Measurements from ENCODE around the gene DNAAF5. TPM values are rescaled to one million over a fixed set of nuclear protein-coding genes. Genes with fewer than 3 reads are reported as not detected.
A peak's percentile ranks its signal among the peaks of the same experiment; 100 is the strongest.

Gene DNAAF5
- total RNA-seq, 4 donors from 2014 or later, result 26.8 to 75.8 (median 45.3) TPM

DNA sequence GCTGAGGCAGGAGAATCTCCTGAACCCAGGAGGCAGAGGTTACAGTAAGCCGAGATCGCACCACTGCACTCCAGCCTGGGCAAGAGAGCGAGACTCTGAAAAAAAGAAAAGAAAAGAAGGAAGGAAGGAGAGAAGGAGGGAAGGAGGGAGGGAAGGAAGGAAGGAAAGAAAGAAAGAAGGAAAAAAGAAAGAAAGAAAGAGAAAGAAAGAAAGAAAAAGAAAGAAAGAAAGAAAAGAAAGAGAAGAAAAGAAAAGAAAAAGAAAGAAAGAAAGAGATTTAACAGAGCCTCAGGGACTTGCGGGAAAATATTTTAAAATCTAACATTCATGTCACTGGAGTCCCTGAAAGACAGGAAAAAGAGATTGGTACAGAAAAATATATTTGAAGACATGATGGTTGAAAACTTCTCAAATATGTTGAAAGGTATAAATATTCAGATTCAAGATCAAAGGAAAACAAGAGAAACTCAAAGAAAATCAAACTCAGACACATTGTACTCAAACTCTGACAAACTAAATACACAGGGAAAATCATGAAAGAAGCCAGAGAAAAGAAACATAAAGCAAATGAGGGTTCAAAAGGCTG, 25.3 kb upstream of the DNAAF5 start:
- peaks cover 0 to 15% (median 0%) of the 10 kb centered on the region in 4 donors for H3K4me1 ChIP-seq
- no peak for DNase-seq
- no peaks in the 10 kb centered on the region for H3K9me3 ChIP-seq
- no peaks in the 10 kb centered on the region for H3K27me3 ChIP-seq
- TF ChIP-seq, protein P1, sequence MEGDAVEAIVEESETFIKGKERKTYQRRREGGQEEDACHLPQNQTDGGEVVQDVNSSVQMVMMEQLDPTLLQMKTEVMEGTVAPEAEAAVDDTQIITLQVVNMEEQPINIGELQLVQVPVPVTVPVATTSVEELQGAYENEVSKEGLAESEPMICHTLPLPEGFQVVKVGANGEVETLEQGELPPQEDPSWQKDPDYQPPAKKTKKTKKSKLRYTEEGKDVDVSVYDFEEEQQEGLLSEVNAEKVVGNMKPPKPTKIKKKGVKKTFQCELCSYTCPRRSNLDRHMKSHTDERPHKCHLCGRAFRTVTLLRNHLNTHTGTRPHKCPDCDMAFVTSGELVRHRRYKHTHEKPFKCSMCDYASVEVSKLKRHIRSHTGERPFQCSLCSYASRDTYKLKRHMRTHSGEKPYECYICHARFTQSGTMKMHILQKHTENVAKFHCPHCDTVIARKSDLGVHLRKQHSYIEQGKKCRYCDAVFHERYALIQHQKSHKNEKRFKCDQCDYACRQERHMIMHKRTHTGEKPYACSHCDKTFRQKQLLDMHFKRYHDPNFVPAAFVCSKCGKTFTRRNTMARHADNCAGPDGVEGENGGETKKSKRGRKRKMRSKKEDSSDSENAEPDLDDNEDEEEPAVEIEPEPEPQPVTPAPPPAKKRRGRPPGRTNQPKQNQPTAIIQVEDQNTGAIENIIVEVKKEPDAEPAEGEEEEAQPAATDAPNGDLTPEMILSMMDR (IDR thresholded peaks at IDR 0.05), result no peak
- TF ChIP-seq POLR2A (IDR thresholded peaks at IDR 0.05), result no peak
- no peak overlapping the region for H3K4me3 ChIP-seq
- no peak overlapping the region for H3K27ac ChIP-seq
- H3K36me3 ChIP-seq, result peaks cover 0 to 3% (median 0%) of the 10 kb centered on the region in 3 donors

DNA sequence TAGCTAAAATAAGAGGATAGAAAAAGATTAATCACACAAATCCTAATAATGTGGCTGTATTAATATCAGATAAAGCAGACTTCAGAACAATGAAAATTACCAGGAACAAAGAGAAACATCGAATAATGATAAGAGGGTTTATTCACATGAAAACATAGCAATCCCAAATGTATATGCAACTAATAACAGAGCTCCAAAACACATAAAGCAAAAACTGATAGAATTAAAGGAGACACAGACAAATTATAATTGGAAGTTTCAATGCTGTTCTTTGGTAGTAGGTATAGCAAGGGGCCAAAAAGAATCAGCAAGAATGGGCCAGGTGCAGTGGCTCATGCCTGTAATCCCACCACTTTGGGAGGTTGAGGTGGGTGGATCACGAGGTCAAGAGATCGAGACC, 23.4 kb upstream of the DNAAF5 start:
- Histone ChIP-seq H3K27me3 (no peaks in the 10 kb centered on the region), H3K4me1 (peaks cover 0 to 23% (median 0%) of the 10 kb centered on the region in 4 donors), H3K36me3 (peaks cover 0 to 3% (median 0%) of the 10 kb centered on the region in 3 donors), H3K27ac (no peak overlapping the region), H3K4me3 (no peak overlapping the region), H3K9me3 (no peaks in the 10 kb centered on the region)
- DNase-seq, result no peak
- TF ChIP-seq, protein P1 (IDR thresholded peaks at IDR 0.05), result no peak
- no peak for TF ChIP-seq POLR2A (IDR thresholded peaks at IDR 0.05)

DNA sequence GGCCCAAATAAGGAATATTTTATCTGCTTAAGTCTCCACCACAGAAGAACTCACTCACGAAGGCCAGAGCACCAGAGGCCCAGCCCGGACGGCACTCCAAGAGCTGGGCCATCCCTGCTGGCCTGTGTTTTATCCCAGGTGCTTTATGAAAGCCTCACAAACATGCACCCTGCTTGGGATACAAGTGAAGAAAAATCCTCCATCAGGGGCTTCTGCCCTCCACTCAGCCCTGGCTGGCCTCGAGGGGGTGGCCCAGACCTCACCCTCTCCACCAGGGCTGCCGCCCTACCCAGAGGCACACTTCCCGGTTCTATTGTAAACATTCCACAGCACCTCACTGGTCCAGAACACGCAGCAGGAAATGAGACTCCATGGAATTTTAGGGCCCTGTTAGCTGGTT, 19.8 kb upstream of the DNAAF5 start:
- Histone ChIP-seq H3K4me3 (no peak overlapping the region), H3K36me3 (no peaks in the 10 kb centered on the region), H3K4me1 (peaks cover 0 to 23% (median 0%) of the 10 kb centered on the region in 4 donors), H3K9me3 (no peaks in the 10 kb centered on the region), H3K27me3 (no peaks in the 10 kb centered on the region), H3K27ac (peak overlapping the region in 1 of 4 donors; percentile 35)
- TF ChIP-seq POLR2A (IDR thresholded peaks at IDR 0.05), result no peak
- TF ChIP-seq, protein P1 (IDR thresholded peaks at IDR 0.05), result no peak
- DNase-seq, result no peak

DNA sequence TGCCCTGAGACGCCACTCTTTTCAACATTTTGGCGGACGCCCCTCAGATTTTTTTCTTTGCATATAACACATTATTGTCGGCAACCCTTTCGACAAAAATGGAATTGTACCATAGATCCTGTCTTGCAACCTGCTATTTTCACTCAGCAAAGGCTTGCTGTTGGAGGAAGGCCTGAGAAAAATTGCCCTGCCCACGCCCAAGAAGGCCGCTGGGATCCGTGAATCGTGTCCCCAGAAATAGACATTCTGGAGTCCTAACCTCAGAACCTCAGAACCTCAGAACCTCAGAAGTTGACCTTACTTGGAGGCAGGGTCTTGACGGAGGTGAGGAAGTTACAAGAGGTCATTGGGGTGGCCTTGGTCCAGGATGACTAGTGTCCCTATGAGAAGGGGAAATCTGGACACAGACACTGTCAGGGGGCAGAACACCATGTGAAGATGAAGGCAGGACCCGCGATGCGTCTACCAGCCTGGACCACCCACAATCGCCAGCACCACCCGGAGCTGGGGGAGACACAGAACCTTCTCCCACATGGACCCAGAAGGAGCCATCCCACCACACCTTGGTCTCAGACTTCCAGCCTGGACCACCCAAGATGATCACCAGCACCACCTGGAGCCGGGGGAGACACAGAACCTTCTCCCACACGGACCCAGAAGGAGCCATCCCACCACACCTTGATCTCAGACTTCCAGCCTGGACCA, 19.1 kb upstream of the DNAAF5 start:
- H3K9me3 ChIP-seq, result no peaks in the 10 kb centered on the region
- DNase-seq, result peak in 1 of 3 donors; percentile 14
- peaks cover 0 to 23% (median 3%) of the 10 kb centered on the region in 4 donors for H3K4me1 ChIP-seq
- no peaks in the 10 kb centered on the region for H3K36me3 ChIP-seq
- TF ChIP-seq, protein P1 (IDR thresholded peaks at IDR 0.05), result no peak
- TF ChIP-seq POLR2A (IDR thresholded peaks at IDR 0.05), result no peak
- H3K27ac ChIP-seq, result peak overlapping the region in 1 of 4 donors; percentile 35
- H3K27me3 ChIP-seq, result no peaks in the 10 kb centered on the region
- H3K4me3 ChIP-seq, result no peak overlapping the region

DNA sequence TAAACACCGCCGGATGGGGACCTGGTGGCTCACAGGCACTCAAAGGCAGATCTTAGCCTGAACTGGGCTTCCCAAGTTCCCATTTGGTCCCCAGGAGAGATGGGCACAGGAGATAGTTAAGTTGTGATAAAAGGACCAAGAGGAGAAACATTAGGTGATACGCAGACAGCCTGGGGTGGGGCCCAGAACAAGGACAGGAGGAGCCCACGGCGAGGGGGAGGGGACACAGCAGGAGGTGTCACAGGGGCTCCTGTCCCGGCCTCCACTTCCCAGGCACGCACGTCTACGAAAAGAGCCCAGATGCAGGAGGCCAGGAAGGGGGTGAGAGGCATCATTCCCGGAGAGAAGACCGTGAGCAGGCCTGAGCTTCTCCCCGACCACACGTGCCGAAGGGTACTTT, 16.3 kb upstream of the DNAAF5 start:
- H3K4me3 ChIP-seq, result no peak overlapping the region
- H3K27ac ChIP-seq, result no peak overlapping the region
- no peaks in the 10 kb centered on the region for H3K27me3 ChIP-seq
- H3K9me3 ChIP-seq, result no peaks in the 10 kb centered on the region
- no peak for TF ChIP-seq POLR2A (IDR thresholded peaks at IDR 0.05)
- TF ChIP-seq, protein P1 (IDR thresholded peaks at IDR 0.05), result no peak
- H3K36me3 ChIP-seq, result no peaks in the 10 kb centered on the region
- peak in 1 of 3 donors; percentile 40 for DNase-seq
- peaks cover 0 to 15% (median 5%) of the 10 kb centered on the region in 4 donors for H3K4me1 ChIP-seq
